Mucosa of descending colon (tissue), 3 donors: ENCODE results near the gene LNX1. TPM values are rescaled to one million over a fixed set of nuclear protein-coding genes. Genes with fewer than 3 reads are reported as not detected.
A peak's percentile ranks its signal among the peaks of the same experiment; 100 is the strongest.

Experiments used
- ATAC-seq: fragments of 200-7000 bp; cut with Tn5 transposase; one replicate; pipeline ENCODE4 v1.9.1; 2020; ENCODE audit warnings: mild to moderate bottlenecking, moderate library complexity
- DNase-seq, 3 donors: peaks; one replicate each; pipeline ENCODE4 v3.0.0-alpha.2; 2020
- H3K36me3 ChIP-seq: fragments of 200-600 bp; one replicate; pipeline ENCODE4 v1.8.0; 2021; ENCODE audit warnings: low read depth, mild to moderate bottlenecking
- H3K4me1 ChIP-seq: fragments of 200-600 bp; one replicate; pipeline ENCODE4 v1.8.0; 2021; ENCODE audit warnings: low read depth, mild to moderate bottlenecking
- H3K4me3 ChIP-seq: fragments of 200-600 bp; one replicate; pipeline ENCODE4 v1.8.0; 2021; ENCODE audit warnings: mild to moderate bottlenecking
- H3K9me3 ChIP-seq: fragments of 200-600 bp; one replicate; pipeline ENCODE4 v1.8.0; 2021; ENCODE audit warnings: mild to moderate bottlenecking
- CTCF ChIP-seq: fragments of 200-600 bp; IDR thresholded peaks from one replicate; pipeline ENCODE4 v1.8.0; 2022; ENCODE audit warnings: antibody characterized with exemption, mild to moderate bottlenecking
- intact Hi-C, 2 donors: fragments of 100-400 bp; cut with DNase I in 1 of 2; cut with micrococcal nuclease in 1 of 2; formaldehyde crosslinking; loops; one replicate each; pipeline versions ENCODE4 v1.11.0 to v1.11.1; 2022; cut with DNase I, micrococcal nuclease
- total RNA-seq, 3 donors: library from RNA; stranded (reverse); fragmentation: NEBNext Ultra II Directional in 2 of 3; extraction: Animal tissue kit (Norgen Biotek cat#: 25700) in 2 of 3; gene quantifications; one replicate each; pipeline versions ENCODE4 v1.2.1 to v1.2.4, GENCODE V29; 2021 to 2023
- donor health status: DM: no; HTN: no; CAD: no; lungs with moderate emphysema.
- donor health status: DM: no; HTN: no; CAD: no.
- donor health status: DM: no; HTN: yes; CAD: no.

LNX1 gene
- total RNA-seq, 3 donors from 2014 or later = 8.2 to 24.3 (median 23.2) TPM

DNA sequence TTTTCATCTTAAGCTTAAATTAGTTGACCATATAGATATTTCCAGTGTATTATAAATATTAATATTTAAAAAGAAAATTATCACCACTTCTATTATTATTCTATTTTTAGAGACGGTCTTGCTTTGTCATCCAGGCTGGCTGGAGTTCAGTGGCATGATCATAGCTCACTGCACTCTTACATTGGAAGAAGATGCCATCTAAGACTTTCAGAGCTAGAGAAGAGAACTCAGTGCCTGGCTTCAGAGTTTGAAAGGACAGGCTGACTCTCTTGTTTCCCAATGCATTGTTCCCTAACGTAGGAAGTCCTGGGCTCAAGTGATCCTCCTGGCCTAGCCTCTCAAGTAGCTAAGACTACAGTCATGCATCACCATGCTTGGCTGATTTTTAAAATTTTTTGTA is 137.9 kb downstream of the LNX1 start:
- no peaks in the 10 kb centered on the region for H3K4me1 ChIP-seq
- DNase-seq = no peak
- H3K36me3 ChIP-seq = no peaks in the 10 kb centered on the region
- H3K4me3 ChIP-seq = no peak overlapping the region
- no peaks in the 10 kb centered on the region for H3K9me3 ChIP-seq
- no peak for ATAC-seq
- TF ChIP-seq CTCF = no peak
- intact Hi-C loops = no loop called here

DNA sequence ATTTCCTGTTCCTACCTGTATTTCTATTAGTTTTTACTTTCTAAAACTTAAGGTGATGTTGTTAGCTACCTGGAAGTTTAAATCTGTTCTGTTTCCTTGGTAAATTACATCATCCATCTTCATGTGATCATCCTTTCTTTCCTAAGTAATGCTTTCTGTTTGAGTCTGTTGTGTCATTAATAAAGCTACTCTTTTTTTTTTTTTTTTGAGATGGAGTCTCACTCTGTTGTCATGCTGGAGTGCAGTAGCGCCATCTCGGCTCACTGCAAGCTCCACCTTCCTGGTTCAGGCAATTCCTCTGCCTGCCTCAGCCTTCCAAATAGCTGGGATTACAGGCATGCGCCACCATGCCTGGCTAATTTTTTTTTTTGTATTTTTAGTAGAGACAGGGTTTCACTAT is 140.5 kb downstream of the LNX1 start:
- TF ChIP-seq CTCF = no peak
- H3K36me3 ChIP-seq = no peaks in the 10 kb centered on the region
- no peak overlapping the region for H3K4me3 ChIP-seq
- DNase-seq (no peak), ATAC-seq (no peak)
- no peaks in the 10 kb centered on the region for H3K4me1 ChIP-seq
- intact Hi-C loops = no loop called here
- no peaks in the 10 kb centered on the region for H3K9me3 ChIP-seq

DNA sequence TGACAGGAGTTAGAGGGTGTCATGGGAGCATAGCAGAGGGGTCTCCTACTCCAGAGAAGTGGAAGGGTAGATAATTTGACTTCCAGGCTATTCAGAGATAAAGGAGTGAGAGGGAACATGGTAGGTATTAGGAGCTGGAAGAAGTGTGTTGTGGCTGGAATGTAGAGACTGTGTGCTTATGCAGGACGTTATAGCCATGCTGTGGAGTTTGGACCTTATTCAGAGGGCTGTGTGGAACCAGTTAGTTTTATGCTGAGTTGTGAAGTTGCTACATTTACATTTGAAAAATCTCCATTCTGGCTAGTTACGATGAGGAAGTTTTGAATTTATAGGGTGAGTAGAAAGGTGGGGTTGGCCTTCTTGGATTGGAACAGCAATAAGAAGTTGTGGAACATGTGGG is 146.3 kb downstream of the LNX1 start:
- Histone ChIP-seq H3K9me3 (no peaks in the 10 kb centered on the region), H3K4me3 (no peak overlapping the region), H3K4me1 (no peaks in the 10 kb centered on the region), H3K36me3 (no peaks in the 10 kb centered on the region)
- no peak for TF ChIP-seq CTCF
- DNase-seq (no peak), ATAC-seq (peak; percentile 22)
- intact Hi-C loops = no loop called here

- no peak for DNase-seq
- ATAC-seq = no peak
- intact Hi-C loops = no loop called here
- no peak overlapping the region for H3K4me3 ChIP-seq
- no peak for TF ChIP-seq CTCF
- no peaks in the 10 kb centered on the region for H3K9me3 ChIP-seq
- H3K36me3 ChIP-seq = no peaks in the 10 kb centered on the region
- no peaks in the 10 kb centered on the region for H3K4me1 ChIP-seq
These were observed 149.7 kb downstream of the LNX1 start for GRCh38 chr4:53441564-53441963.

GRCh38 chr4:53436251-53436650 is 155.0 kb downstream of the LNX1 start:
- DNase-seq (no peak), ATAC-seq (no peak)
- no peaks in the 10 kb centered on the region for H3K9me3 ChIP-seq
- intact Hi-C loops = no loop called here
- H3K4me1 ChIP-seq = no peaks in the 10 kb centered on the region
- no peak overlapping the region for H3K4me3 ChIP-seq
- TF ChIP-seq CTCF = no peak
- no peaks in the 10 kb centered on the region for H3K36me3 ChIP-seq
